ENCODE data around the gene ZNRF3. TPM values are rescaled to one million over a fixed set of nuclear protein-coding genes. Genes with fewer than 3 reads are reported as not detected.
A peak's percentile ranks its signal among the peaks of the same experiment; 100 is the strongest.

ZNRF3 gene
- polyA plus RNA-seq, 1 donor from 2014 or later = 2.9 TPM

DNA sequence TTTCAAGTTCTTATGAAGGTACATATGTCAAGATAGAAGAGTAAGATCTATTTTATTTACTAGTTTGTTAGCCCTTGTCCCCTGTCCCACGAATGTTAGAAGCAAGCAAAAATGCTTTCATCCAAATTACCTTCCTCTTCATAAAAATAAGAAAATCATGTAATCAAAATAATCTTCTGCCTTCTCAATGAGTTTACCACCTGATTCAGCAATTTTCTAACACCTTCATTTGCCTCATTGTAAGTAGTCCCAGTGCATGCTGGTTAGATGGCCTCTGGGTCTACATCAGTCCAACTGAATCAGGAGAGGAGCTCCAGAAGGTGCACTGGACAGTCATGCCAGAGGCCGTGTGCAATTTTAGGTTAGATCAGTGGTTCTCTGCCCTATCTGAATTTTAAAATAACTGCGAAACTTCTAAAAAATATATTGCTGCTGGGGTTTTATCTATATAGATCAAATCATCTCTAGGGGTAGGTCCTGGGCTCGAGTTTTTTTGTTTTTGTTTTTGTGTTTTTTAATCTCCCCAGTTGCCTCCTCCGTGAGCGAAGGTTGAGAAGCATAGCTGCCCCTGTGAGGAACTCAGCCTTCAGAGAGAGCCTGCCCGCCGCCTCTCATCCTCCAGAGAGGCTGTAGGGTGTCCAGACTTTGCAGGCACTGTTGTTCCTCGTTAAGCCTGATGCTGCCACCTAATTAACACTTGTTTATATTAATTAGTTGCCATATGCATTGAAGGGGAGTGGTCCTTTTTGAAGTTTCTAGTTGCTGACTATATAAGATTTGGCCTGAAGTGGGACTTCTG lies 146.0 kb downstream of the ZNRF3 start:
- Histone ChIP-seq H4K20me1 (ENCODE audit: insufficient read depth) (no peaks in the 10 kb centered on the region), H2AFZ (ENCODE audit: low read depth, low read length) (no peak overlapping the region), H3K4me3 (ENCODE audit: low read length) (no peak overlapping the region)

GRCh38 chr22:29030016-29030617 lies 146.7 kb downstream of the ZNRF3 start:
- no peak overlapping the region for H3K27ac ChIP-seq (ENCODE audit: low read length)
- H4K20me1 ChIP-seq (ENCODE audit: insufficient read depth) = no peaks in the 10 kb centered on the region
- peaks cover 13% of the 10 kb centered on the region for H3K27me3 ChIP-seq (ENCODE audit: insufficient read depth, low read depth, low read length)
- no peak overlapping the region for H3K4me2 ChIP-seq (ENCODE audit: low read length)
- no peaks in the 10 kb centered on the region for H3K9me2 ChIP-seq (ENCODE audit: insufficient read depth, low read length)
- H3K9me3 ChIP-seq (ENCODE audit: low read length) = no peaks in the 10 kb centered on the region
- no peaks in the 10 kb centered on the region for H3F3A ChIP-seq (ENCODE audit: insufficient read depth, low read length, poor library complexity, severe bottlenecking)
- H3K79me2 ChIP-seq (replicated peaks; ENCODE audit: insufficient read depth, low read length) = no peaks in the 10 kb centered on the region
- H3K9ac ChIP-seq (ENCODE audit: low read length) = no peak overlapping the region
- H3K4me3 ChIP-seq (ENCODE audit: low read length) = peak overlapping the region; percentile 48
- no peak overlapping the region for H2AFZ ChIP-seq (ENCODE audit: low read depth, low read length)
- H3K36me3 ChIP-seq (ENCODE audit: insufficient read depth, low read length) = no peaks in the 10 kb centered on the region
- TF ChIP-seq EZH2 (IDR thresholded peaks at IDR 0.05; ENCODE audit: borderline replicate concordance, insufficient read depth, low read length, poor library complexity, severe bottlenecking) = no peak
- TF ChIP-seq RAD21 (conservative IDR thresholded peaks at IDR 0.05) = no peak
- TF ChIP-seq EP300 (conservative IDR thresholded peaks at IDR 0.05; ENCODE audit: poor library complexity, severe bottlenecking) = no peak
- TF ChIP-seq, protein P1, sequence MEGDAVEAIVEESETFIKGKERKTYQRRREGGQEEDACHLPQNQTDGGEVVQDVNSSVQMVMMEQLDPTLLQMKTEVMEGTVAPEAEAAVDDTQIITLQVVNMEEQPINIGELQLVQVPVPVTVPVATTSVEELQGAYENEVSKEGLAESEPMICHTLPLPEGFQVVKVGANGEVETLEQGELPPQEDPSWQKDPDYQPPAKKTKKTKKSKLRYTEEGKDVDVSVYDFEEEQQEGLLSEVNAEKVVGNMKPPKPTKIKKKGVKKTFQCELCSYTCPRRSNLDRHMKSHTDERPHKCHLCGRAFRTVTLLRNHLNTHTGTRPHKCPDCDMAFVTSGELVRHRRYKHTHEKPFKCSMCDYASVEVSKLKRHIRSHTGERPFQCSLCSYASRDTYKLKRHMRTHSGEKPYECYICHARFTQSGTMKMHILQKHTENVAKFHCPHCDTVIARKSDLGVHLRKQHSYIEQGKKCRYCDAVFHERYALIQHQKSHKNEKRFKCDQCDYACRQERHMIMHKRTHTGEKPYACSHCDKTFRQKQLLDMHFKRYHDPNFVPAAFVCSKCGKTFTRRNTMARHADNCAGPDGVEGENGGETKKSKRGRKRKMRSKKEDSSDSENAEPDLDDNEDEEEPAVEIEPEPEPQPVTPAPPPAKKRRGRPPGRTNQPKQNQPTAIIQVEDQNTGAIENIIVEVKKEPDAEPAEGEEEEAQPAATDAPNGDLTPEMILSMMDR (IDR thresholded peaks at IDR 0.05; ENCODE audit: poor library complexity, severe bottlenecking) = no peak
- TF ChIP-seq SMC3 (conservative IDR thresholded peaks at IDR 0.05; ENCODE audit: poor library complexity) = no peak
- no peak for TF ChIP-seq MXI1 (conservative IDR thresholded peaks at IDR 0.05; ENCODE audit: poor library complexity, severe bottlenecking)
- no peak for TF ChIP-seq TAF1 (IDR thresholded peaks at IDR 0.05; ENCODE audit: low read depth)
- TF ChIP-seq, protein P2, sequence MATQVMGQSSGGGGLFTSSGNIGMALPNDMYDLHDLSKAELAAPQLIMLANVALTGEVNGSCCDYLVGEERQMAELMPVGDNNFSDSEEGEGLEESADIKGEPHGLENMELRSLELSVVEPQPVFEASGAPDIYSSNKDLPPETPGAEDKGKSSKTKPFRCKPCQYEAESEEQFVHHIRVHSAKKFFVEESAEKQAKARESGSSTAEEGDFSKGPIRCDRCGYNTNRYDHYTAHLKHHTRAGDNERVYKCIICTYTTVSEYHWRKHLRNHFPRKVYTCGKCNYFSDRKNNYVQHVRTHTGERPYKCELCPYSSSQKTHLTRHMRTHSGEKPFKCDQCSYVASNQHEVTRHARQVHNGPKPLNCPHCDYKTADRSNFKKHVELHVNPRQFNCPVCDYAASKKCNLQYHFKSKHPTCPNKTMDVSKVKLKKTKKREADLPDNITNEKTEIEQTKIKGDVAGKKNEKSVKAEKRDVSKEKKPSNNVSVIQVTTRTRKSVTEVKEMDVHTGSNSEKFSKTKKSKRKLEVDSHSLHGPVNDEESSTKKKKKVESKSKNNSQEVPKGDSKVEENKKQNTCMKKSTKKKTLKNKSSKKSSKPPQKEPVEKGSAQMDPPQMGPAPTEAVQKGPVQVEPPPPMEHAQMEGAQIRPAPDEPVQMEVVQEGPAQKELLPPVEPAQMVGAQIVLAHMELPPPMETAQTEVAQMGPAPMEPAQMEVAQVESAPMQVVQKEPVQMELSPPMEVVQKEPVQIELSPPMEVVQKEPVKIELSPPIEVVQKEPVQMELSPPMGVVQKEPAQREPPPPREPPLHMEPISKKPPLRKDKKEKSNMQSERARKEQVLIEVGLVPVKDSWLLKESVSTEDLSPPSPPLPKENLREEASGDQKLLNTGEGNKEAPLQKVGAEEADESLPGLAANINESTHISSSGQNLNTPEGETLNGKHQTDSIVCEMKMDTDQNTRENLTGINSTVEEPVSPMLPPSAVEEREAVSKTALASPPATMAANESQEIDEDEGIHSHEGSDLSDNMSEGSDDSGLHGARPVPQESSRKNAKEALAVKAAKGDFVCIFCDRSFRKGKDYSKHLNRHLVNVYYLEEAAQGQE (IDR thresholded peaks at IDR 0.05; ENCODE audit: borderline replicate concordance) = no peak

More for the DNA sequence above, 146.0 kb downstream of the ZNRF3 start:
- Histone ChIP-seq H3K4me2 (ENCODE audit: low read length) (no peak overlapping the region), H3K27ac (ENCODE audit: low read length) (no peak overlapping the region), H3K27me3 (ENCODE audit: insufficient read depth, low read depth, low read length) (peaks cover 13% of the 10 kb centered on the region), H3F3A (ENCODE audit: insufficient read depth, low read length, poor library complexity, severe bottlenecking) (no peaks in the 10 kb centered on the region), H3K36me3 (ENCODE audit: insufficient read depth, low read length) (no peaks in the 10 kb centered on the region), H3K9me2 (ENCODE audit: insufficient read depth, low read length) (no peaks in the 10 kb centered on the region), H3K79me2 (replicated peaks; ENCODE audit: insufficient read depth, low read length) (no peaks in the 10 kb centered on the region), H3K9me3 (ENCODE audit: low read length) (no peaks in the 10 kb centered on the region), H3K9ac (ENCODE audit: low read length) (no peak overlapping the region)
- TF ChIP-seq, protein P2 (IDR thresholded peaks at IDR 0.05; ENCODE audit: borderline replicate concordance) = no peak
- TF ChIP-seq EZH2 (IDR thresholded peaks at IDR 0.05; ENCODE audit: borderline replicate concordance, insufficient read depth, low read length, poor library complexity, severe bottlenecking) (no peak), POLR2AphosphoS5 (IDR thresholded peaks at IDR 0.05) (no peak), EP300 (conservative IDR thresholded peaks at IDR 0.05; ENCODE audit: poor library complexity, severe bottlenecking) (no peak), MXI1 (conservative IDR thresholded peaks at IDR 0.05; ENCODE audit: poor library complexity, severe bottlenecking) (no peak), SMC3 (conservative IDR thresholded peaks at IDR 0.05; ENCODE audit: poor library complexity) (no peak), RAD21 (conservative IDR thresholded peaks at IDR 0.05) (no peak), TAF1 (IDR thresholded peaks at IDR 0.05; ENCODE audit: low read depth) (no peak)
- TF ChIP-seq, protein P1 (IDR thresholded peaks at IDR 0.05; ENCODE audit: poor library complexity, severe bottlenecking) = no peak
